ENCODE measurements around the gene CARD11. TPM values are rescaled to one million over a fixed set of nuclear protein-coding genes. Genes with fewer than 3 reads are reported as not detected.

CARD11 gene
- total RNA-seq, 6 experiments from 2014 or later = 0.37 to 0.90 (median 0.50) TPM

DNA sequence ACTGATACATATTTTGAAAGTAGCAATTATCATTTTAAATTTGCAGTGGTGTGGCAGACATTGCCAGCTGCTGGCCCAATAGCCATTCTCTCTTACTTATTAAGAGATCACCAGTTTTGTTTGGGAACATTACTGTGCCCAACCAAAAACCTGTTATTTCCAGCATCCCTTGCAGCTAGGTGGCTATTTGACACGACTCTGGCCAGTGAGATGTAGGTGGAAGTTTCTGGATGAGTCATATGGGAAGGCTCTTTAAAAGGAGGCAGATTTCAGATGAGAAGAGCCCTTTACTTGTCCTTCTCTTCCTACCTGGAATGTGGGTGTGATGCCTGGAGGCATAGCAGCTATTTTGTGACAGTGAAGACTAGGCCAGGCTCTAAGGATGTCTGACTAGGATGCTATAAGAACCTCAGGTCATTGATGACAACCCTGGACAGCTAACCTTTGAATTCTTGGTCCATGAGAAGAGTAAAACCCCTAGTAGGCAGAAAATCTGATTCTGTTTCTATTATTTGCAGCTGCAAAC is 77.9 kb downstream of the CARD11 start:
- DNase-seq (no peak), ATAC-seq (no peak)
- peaks cover 0 to 6% (median 0%) of the 10 kb centered on the region in 4 donors for H3K9me3 ChIP-seq
- H3K36me3 ChIP-seq = no peaks in the 10 kb centered on the region
- H3K27ac ChIP-seq = no peak overlapping the region
- no peaks in the 10 kb centered on the region for H3K27me3 ChIP-seq
- TF ChIP-seq, protein P1, sequence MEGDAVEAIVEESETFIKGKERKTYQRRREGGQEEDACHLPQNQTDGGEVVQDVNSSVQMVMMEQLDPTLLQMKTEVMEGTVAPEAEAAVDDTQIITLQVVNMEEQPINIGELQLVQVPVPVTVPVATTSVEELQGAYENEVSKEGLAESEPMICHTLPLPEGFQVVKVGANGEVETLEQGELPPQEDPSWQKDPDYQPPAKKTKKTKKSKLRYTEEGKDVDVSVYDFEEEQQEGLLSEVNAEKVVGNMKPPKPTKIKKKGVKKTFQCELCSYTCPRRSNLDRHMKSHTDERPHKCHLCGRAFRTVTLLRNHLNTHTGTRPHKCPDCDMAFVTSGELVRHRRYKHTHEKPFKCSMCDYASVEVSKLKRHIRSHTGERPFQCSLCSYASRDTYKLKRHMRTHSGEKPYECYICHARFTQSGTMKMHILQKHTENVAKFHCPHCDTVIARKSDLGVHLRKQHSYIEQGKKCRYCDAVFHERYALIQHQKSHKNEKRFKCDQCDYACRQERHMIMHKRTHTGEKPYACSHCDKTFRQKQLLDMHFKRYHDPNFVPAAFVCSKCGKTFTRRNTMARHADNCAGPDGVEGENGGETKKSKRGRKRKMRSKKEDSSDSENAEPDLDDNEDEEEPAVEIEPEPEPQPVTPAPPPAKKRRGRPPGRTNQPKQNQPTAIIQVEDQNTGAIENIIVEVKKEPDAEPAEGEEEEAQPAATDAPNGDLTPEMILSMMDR (IDR thresholded peaks at IDR 0.05) = no peak
- TF ChIP-seq POLR2A (IDR thresholded peaks at IDR 0.05) = no peak
- WGBS (ENCODE audit: insufficient coverage, low coverage, low lambda C conversion rate, missing lambda C conversion rate) = 53% methylated on average over 1 of the region's 1 CpG
- H3K4me1 ChIP-seq = no peaks in the 10 kb centered on the region
- intact Hi-C loops (cut with DNase I) = no loop called here
- H3K4me3 ChIP-seq = no peak overlapping the region

DNA sequence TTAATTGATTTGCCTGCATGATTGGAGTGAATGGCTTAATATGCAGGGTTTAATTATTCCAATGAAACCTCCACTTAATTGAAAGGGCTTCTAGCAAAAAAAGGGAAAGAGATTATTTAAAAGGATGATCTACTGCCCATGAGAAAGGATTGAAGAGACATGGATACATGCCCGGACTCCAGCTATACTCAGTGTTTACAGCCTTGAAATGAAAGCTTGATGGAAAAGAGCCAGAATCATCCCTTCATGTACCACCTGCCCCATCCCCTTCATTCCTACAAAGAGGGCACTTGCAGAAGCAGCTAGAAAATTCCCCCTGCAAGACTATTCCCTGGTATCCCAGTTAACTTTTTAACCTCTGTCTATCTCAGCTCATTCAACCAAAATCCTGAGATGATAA is 78.4 kb downstream of the CARD11 start:
- intact Hi-C loops (cut with DNase I) = no loop called here
- H3K27me3 ChIP-seq = no peaks in the 10 kb centered on the region
- DNase-seq (no peak), ATAC-seq (no peak)
- peaks cover 0 to 6% (median 0%) of the 10 kb centered on the region in 4 donors for H3K9me3 ChIP-seq
- H3K27ac ChIP-seq = no peak overlapping the region
- TF ChIP-seq, protein P1 (IDR thresholded peaks at IDR 0.05) = no peak
- TF ChIP-seq POLR2A (IDR thresholded peaks at IDR 0.05) = no peak
- no peaks in the 10 kb centered on the region for H3K4me1 ChIP-seq
- no peak overlapping the region for H3K4me3 ChIP-seq
- no peaks in the 10 kb centered on the region for H3K36me3 ChIP-seq
- 56% methylated on average over 1 of the region's 1 CpG for WGBS (ENCODE audit: insufficient coverage, low coverage, low lambda C conversion rate, missing lambda C conversion rate)

DNA sequence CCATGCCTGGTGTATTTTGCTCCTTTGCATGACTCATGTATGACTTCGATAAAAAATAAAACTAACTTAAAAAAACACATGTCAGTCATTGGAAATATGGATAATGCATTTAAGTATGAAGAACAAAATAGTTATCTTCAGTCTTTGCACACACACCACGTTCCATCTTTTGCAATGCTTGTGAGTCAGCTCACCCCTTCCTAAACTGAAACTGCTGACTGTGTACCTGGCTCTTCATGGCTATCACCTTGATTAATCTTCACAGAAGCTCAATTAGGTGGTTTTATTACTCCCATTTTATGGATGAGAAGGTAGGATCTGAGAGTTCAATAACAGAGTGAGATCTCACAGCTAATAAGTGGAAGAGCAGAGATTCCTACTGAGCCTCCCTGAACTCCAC is 79.5 kb downstream of the CARD11 start:
- no peaks in the 10 kb centered on the region for H3K27me3 ChIP-seq
- no peaks in the 10 kb centered on the region for H3K36me3 ChIP-seq
- TF ChIP-seq, protein P1 (IDR thresholded peaks at IDR 0.05) = no peak
- no peak for TF ChIP-seq POLR2A (IDR thresholded peaks at IDR 0.05)
- H3K4me1 ChIP-seq = no peaks in the 10 kb centered on the region
- no peak overlapping the region for H3K27ac ChIP-seq
- ATAC-seq (no peak), DNase-seq (no peak)
- WGBS (ENCODE audit: insufficient coverage, low coverage, low lambda C conversion rate, missing lambda C conversion rate) = 50% methylated on average over 2 of the region's 2 CpGs
- H3K9me3 ChIP-seq = peaks cover 0 to 6% (median 0%) of the 10 kb centered on the region in 4 donors
- H3K4me3 ChIP-seq = no peak overlapping the region
- intact Hi-C loops (cut with DNase I) = no loop called here

DNA sequence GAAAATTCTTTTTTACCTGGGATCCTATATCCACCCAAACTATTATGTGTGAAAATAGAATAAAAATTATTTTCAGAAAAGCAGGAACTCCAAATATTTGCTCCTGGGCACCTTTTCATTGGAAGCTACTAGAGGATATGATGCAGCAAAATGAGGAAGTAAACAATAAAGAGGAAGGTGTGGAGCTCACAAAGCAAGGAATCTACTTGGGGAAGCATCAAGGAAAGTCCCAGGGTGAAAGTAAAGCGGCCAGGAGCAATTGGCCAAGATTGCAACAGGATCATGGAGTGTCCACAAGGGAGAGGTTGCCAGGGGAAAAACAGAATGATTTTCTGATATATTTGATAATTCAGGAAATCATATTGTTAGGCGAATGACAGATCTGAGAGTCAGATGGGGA is 80.8 kb downstream of the CARD11 start:
- H3K4me1 ChIP-seq = no peaks in the 10 kb centered on the region
- no peak for TF ChIP-seq POLR2A (IDR thresholded peaks at IDR 0.05)
- TF ChIP-seq, protein P1 (IDR thresholded peaks at IDR 0.05) = no peak
- H3K27me3 ChIP-seq = no peaks in the 10 kb centered on the region
- DNase-seq (no peak), ATAC-seq (no peak)
- no peaks in the 10 kb centered on the region for H3K36me3 ChIP-seq
- H3K27ac ChIP-seq = no peak overlapping the region
- WGBS (ENCODE audit: insufficient coverage, low coverage, low lambda C conversion rate, missing lambda C conversion rate) = 52% methylated on average over 2 of the region's 2 CpGs
- H3K9me3 ChIP-seq = peaks cover 0 to 6% (median 0%) of the 10 kb centered on the region in 4 donors
- no peak overlapping the region for H3K4me3 ChIP-seq
- intact Hi-C loops (cut with DNase I) = no loop called here

Data from right lobe of liver (tissue), 6 donors.